Coronary artery (tissue), 2 donors: ENCODE results near the gene CAPZB.

Experiments
- DNase-seq: peaks from one replicate; pipeline ENCODE4 v3.0.0-alpha.2; 2017; ENCODE audit warnings: low spot score
- H3K27ac ChIP-seq, 2 donors: fragments of 200-600 bp; sonication (generic); one replicate each; pipeline ENCODE4 v1.5.1; 2016 to 2019
- H3K4me3 ChIP-seq: fragments of 200-600 bp; sonication (generic); 2 replicates; pipeline ENCODE4 v1.5.1; 2016; ENCODE audit warnings: mild to moderate bottlenecking, moderate library complexity
- CTCF ChIP-seq: fragments of 200-600 bp; sonication (generic); IDR thresholded peaks from one replicate; pipeline ENCODE4 v1.5.1; 2019; ENCODE audit warnings: antibody characterized with exemption

The CAPZB gene

GRCh38 chr1:19449454-19450228 lies 35.7 kb downstream of the CAPZB start:
- Histone ChIP-seq H3K4me3 (peak overlapping the region; percentile 43), H3K27ac (peak overlapping the region; percentile 77 to 90)
- DNase-seq = no peak
- no peak for TF ChIP-seq CTCF

GRCh38 chr1:19448491-19449439 lies 36.6 kb downstream of the CAPZB start:
- peak overlapping the region; percentile 43 for H3K4me3 ChIP-seq
- H3K27ac ChIP-seq = peak overlapping the region; percentile 77 to 90
- no peak for TF ChIP-seq CTCF
- DNase-seq = no peak

GRCh38 chr1:19447550-19447949 lies 37.8 kb downstream of the CAPZB start:
- no peak overlapping the region for H3K4me3 ChIP-seq
- peak overlapping the region; percentile 77 to 90 for H3K27ac ChIP-seq
- no peak for TF ChIP-seq CTCF
- no peak for DNase-seq

GRCh38 chr1:19445417-19446342 lies 39.7 kb downstream of the CAPZB start:
- H3K27ac ChIP-seq = peak overlapping the region; percentile 58 to 72
- DNase-seq = no peak
- no peak overlapping the region for H3K4me3 ChIP-seq
- TF ChIP-seq CTCF = no peak

GRCh38 chr1:19444296-19445021 lies 40.9 kb downstream of the CAPZB start:
- no peak for TF ChIP-seq CTCF

GRCh38 chr1:19443326-19443725 lies 42.0 kb downstream of the CAPZB start:
- H3K27ac ChIP-seq = peak overlapping the region; percentile 58 to 71
- no peak for TF ChIP-seq CTCF
- H3K4me3 ChIP-seq = no peak overlapping the region
- no peak for DNase-seq

More at GRCh38 chr1:19444296-19445021, 40.9 kb downstream of the CAPZB start:
- DNase-seq = no peak
- H3K27ac ChIP-seq = peak overlapping the region; percentile 58 to 71
- H3K4me3 ChIP-seq = no peak overlapping the region
